Activated naive CD8-positive, alpha-beta T cell treated with anti-CD3 and anti-CD28 coated beads for 36 hours (primary cell): ENCODE measurements around the gene CLEC16A. TPM values are rescaled to one million over a fixed set of nuclear protein-coding genes. Genes with fewer than 3 reads are reported as not detected.

Experiments
- DNase-seq: peaks from one replicate; pipeline ENCODE4 v3.0.0; 2021
- H3K27ac Mint-ChIP-seq: one replicate; pipeline ENCODE4 v1.8.0; 2022; ENCODE audit warnings: mild to moderate bottlenecking, moderate library complexity, mixed read lengths
- H3K27me3 Mint-ChIP-seq: one replicate; pipeline ENCODE4 v1.8.0; 2022; ENCODE audit warnings: mild to moderate bottlenecking, mixed read lengths
- H3K36me3 Mint-ChIP-seq: one replicate; pipeline ENCODE4 v1.8.0; 2021; ENCODE audit warnings: mild to moderate bottlenecking, mixed read lengths
- H3K4me1 Mint-ChIP-seq: one replicate; pipeline ENCODE4 v1.8.0; 2021; ENCODE audit warnings: mixed read lengths
- H3K4me3 Mint-ChIP-seq: one replicate; pipeline ENCODE4 v1.8.0; 2022; ENCODE audit warnings: mild to moderate bottlenecking, moderate library complexity, mixed read lengths
- H3K9me3 Mint-ChIP-seq: one replicate; pipeline ENCODE4 v1.8.0; 2022; ENCODE audit warnings: mixed read lengths
- total RNA-seq, 2 experiments: library from RNA; stranded (reverse); gene quantifications; one replicate each; pipeline ENCODE4 v1.2.3, GENCODE V29; 2021

The CLEC16A gene
- total RNA-seq, 2 experiments from 2014 or later: 20.4 to 21.3 TPM

DNA sequence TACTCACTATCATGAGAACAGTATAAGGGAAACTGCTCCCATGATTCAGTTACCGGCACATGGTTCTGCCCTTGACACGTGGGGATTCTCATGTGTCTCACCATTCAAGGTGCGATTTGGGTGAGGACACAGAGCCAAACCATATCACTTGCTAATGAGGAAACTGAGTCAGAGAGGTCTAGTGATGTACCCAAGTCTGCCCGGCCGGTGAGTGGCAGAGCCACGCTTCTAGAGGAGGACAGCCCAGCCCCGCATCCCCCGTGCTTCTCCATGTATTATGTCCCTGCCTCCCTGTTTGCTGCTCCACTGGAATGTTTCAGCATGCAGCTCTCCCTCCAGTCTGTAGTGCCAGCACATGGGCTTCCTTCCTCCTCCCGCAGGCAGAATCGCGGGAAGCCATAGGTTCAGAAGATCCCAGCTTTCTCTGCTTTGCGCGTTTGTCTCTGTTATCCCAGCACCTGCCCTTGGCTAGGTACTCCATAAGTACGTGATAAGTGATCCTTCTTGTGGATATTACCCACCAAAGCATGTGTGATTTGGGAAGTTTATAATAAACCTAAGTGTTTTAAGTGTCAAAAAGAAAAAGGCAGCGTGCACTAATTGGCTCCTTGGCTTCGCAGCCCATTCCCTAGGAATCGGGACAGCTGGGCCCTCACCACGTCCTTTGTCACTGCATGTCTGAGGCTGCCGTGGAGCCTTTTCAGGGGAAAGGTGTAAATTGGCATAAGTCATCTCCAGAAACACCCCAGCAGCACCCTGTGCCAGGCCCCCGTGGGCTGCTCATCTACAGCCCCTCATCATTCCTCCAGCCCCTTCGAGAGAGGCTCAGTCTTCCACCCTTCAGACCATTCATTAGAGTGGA, 103.8 kb downstream of the CLEC16A start:
- Mint-ChIP-seq H3K4me3 (no peak overlapping the region), H3K27me3 (no peaks in the 10 kb centered on the region), H3K9me3 (no peaks in the 10 kb centered on the region), H3K4me1 (peaks cover 32% of the 10 kb centered on the region), H3K36me3 (peaks cover 19% of the 10 kb centered on the region), H3K27ac (no peak overlapping the region)
- DNase-seq: no peak

DNA sequence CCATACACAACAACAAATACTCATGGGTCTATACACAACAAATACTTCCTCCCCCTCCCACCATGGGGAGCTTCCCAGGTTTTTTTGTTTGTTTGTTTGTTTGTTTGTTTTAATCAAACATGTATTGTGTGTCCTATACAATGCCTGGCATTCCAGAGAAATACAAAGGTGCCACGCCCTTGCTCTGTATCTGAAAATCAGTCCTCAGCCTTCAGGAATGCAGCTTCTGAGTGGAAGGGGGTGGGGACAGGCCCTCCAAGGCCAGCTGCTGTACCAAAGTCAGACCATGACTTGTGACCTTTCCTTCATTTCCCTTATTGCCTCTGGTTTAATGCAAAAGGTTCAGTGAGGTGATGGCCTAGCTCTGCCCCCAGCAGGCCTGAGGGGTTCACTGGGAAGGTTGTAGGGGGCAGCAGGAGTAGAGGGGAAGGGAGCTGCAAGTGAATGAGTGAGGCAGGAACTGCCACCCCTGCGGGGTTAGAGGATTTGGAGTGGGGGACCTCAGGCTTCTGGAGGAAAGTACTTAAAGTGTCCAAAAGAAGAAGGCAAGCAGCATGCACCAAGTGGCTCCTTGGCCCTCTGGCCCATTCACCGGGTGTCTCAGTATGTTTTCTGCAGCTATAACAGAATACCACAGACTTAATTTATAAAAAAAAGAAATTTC, 105.2 kb downstream of the CLEC16A start:
- peaks cover 20% of the 10 kb centered on the region for H3K36me3 Mint-ChIP-seq
- no peak overlapping the region for H3K4me3 Mint-ChIP-seq

DNA sequence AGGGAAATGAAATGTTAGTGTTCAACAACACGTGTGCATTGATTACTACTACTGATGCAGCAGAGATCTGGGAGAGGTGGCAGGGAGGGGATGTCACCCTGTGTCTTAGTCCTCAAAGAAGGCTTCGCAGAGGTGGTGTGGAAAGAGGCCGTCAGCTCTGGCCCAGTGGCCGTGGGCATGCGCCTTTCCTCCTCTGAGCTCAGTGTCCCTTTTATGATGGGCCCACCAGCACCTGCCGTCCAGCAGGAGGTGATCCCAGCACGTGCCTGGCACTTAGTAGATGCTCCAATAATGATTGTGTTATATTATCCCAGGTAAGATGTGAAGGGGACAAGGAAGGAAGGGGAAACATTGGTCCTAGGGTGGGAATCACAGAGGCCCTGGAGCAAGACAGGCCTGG, 106.2 kb downstream of the CLEC16A start:
- H3K36me3 Mint-ChIP-seq: peaks cover 24% of the 10 kb centered on the region
- no peak overlapping the region for H3K4me3 Mint-ChIP-seq
- H3K27ac Mint-ChIP-seq: no peak overlapping the region
- no peaks in the 10 kb centered on the region for H3K27me3 Mint-ChIP-seq
- H3K4me1 Mint-ChIP-seq: peaks cover 36% of the 10 kb centered on the region
- DNase-seq: no peak
- no peaks in the 10 kb centered on the region for H3K9me3 Mint-ChIP-seq

More for the DNA sequence above, 105.2 kb downstream of the CLEC16A start:
- Mint-ChIP-seq H3K27ac (no peak overlapping the region), H3K9me3 (no peaks in the 10 kb centered on the region), H3K4me1 (peaks cover 36% of the 10 kb centered on the region), H3K27me3 (no peaks in the 10 kb centered on the region)
- no peak for DNase-seq

DNA sequence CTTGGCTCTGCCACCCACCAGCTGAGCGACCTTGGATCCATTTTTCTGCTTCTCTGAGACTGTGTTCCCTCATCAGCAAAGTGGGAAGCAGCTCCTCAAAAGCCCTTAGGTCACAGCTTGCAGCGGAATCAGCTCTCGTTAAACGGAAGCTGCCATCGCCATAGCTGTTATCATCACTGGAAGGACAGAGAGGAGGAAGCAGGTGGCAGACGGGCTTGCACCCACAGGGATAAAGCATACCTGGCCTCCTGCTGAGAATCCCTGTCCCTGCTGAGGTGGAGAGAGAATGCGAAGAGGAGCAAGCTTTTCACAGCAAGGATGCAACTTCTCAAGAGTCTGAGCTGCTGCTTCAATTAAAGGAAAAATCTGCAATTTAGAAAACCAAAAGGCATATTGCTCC, 106.6 kb downstream of the CLEC16A start:
- H3K27me3 Mint-ChIP-seq: no peaks in the 10 kb centered on the region
- no peak overlapping the region for H3K4me3 Mint-ChIP-seq
- H3K36me3 Mint-ChIP-seq: peaks cover 24% of the 10 kb centered on the region
- H3K4me1 Mint-ChIP-seq: peaks cover 36% of the 10 kb centered on the region
- no peak for DNase-seq
- no peaks in the 10 kb centered on the region for H3K9me3 Mint-ChIP-seq
- peak overlapping the region; percentile 87 for H3K27ac Mint-ChIP-seq

DNA sequence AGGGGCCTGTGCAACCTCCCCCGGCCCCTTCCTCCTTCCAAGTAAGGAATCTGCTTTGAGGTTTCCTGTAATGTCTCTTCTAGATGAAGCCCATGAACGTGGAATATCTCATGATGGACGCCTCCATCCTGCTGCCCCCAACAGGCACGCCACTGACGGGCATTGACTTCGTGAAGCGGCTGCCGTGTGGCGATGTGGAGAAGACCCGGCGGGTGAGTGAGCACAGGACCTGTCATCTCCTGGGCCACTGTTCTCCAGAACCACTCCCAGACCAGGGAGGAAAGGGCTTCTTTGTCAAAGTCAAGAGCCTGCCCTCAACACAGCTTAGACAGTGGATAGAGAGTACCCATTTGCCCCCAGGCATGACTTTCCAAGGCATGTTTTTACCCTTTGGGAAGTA, 107.1 kb downstream of the CLEC16A start:
- no peaks in the 10 kb centered on the region for H3K27me3 Mint-ChIP-seq

DNA sequence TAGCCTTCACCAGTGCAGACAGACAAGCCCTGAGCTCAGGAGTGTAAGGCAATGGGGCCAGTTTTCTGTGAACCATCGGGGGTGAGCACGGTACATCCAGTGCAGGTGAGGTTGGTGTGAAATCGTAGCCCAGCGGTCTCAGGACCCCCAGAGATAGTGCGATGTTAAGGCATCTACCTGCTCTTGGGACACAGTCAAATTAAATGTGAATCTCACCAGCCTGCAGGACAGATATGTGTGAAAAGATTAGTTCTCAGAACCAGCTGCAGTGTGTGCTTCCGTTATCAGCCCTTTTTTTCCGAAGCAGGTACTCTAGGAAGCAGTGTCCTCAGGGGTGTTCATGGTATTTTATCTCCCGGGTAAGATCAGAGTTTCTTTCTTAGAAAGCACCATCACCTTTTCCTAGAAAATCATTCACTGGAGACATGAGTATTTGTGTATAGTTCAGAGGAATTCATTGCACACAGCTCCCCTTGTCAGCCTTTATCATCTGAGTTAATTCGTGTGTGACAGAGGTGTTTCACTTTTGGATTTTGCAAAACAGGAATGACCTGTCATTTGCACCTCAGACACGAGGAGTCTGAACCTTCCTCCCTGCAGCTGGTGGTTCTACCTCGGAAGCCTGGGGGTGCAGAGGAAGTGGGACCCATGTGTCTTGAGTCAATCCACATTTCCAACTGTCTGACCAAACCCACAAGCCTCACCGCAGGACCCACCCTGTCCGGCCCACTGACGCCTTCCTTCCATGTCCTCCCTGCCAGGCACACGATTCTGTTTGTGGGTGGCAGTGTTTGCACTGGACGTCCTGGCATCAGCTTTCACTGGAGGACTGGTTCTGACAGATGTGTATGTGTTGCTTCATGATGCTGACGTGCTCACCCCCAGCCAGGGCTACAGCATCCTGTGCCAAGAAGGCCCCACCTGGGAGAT, 107.8 kb downstream of the CLEC16A start:
- peak overlapping the region; percentile 87 for H3K27ac Mint-ChIP-seq
- no peaks in the 10 kb centered on the region for H3K27me3 Mint-ChIP-seq
- H3K9me3 Mint-ChIP-seq: no peaks in the 10 kb centered on the region
- H3K4me1 Mint-ChIP-seq: peaks cover 35% of the 10 kb centered on the region
- H3K4me3 Mint-ChIP-seq: peak overlapping the region; percentile 42
- DNase-seq: peak; percentile 79
- H3K36me3 Mint-ChIP-seq: peaks cover 26% of the 10 kb centered on the region

More for the DNA sequence above, 107.1 kb downstream of the CLEC16A start:
- Mint-ChIP-seq H3K27ac (peak overlapping the region; percentile 87), H3K36me3 (peaks cover 26% of the 10 kb centered on the region), H3K4me3 (no peak overlapping the region), H3K4me1 (peaks cover 33% of the 10 kb centered on the region), H3K9me3 (no peaks in the 10 kb centered on the region)
- DNase-seq: no peak

DNA sequence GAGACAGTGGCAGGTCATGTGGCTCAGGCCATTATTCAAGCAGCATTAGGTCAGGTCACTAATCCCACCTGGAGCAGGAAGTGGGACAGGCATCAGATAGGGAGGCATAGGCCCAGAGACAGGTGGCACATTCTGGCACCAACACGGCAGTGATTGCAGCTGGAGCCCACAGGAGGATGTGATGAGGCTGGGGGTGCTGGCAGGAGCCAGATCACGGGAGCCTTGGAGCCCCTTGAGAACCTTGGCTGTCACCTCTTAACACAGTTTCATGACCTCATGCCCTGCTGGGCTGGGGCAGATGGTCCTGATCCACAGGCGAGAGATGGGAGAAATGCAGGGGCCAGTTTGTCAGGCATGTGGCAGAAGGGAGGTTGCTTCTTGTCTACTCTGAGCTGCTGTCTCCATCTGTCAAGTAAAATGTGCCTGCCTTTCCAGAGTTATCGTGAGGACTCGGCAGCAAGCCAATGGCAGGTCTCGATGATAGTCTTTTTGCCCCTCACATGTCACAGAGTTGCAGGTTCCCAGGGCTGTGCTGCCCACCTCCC, 109.6 kb downstream of the CLEC16A start:
- no peaks in the 10 kb centered on the region for H3K9me3 Mint-ChIP-seq
- H3K36me3 Mint-ChIP-seq: peaks cover 20% of the 10 kb centered on the region
- peaks cover 33% of the 10 kb centered on the region for H3K4me1 Mint-ChIP-seq
- DNase-seq: no peak
- H3K27ac Mint-ChIP-seq: no peak overlapping the region
- no peaks in the 10 kb centered on the region for H3K27me3 Mint-ChIP-seq
- H3K4me3 Mint-ChIP-seq: no peak overlapping the region

DNA sequence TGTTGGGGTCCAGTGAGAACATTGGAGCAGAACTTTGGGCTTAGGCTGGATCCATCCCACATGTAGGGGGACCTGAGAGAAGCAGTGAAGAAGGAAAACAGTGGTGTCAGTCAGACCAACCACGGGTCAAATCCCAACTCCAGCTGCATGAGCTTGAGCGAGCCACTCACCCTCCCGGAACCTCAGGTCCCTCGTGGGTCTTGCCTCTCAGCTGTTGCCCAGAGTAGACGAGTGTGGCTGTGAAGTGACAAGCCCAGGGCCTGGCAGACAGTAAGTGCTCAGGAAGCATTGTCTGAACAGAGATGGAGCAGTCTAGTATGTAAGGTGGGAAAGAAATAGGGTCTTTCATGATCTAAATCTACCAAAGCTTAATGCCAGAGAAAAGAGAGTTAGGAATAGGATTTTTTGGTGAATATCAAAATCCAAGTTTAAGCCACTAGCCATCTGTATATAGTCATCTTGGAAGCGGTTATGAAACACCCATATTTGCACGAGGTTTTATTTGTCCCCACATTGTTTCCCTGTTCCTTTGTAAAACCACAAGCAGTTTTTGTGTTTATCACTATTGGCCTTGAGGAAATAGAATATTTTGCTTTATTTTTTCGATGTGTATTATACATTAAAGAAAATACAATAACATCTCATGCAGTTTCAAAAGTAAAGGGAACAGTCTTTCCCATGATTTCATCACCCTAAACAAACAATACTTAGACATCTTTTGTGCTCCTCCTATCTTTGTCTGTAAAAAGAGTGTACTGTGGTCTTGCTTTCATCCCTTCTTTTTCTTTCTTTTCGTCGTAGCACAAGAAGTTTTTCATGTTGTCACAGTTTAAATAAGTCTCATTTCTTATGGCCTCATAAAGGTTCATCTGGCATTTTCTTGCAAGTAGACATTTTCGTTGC, 112.0 kb downstream of the CLEC16A start:
- Mint-ChIP-seq H3K4me1 (peaks cover 23% of the 10 kb centered on the region), H3K4me3 (no peak overlapping the region), H3K27me3 (no peaks in the 10 kb centered on the region), H3K27ac (no peak overlapping the region), H3K9me3 (no peaks in the 10 kb centered on the region), H3K36me3 (peaks cover 20% of the 10 kb centered on the region)
- no peak for DNase-seq

DNA sequence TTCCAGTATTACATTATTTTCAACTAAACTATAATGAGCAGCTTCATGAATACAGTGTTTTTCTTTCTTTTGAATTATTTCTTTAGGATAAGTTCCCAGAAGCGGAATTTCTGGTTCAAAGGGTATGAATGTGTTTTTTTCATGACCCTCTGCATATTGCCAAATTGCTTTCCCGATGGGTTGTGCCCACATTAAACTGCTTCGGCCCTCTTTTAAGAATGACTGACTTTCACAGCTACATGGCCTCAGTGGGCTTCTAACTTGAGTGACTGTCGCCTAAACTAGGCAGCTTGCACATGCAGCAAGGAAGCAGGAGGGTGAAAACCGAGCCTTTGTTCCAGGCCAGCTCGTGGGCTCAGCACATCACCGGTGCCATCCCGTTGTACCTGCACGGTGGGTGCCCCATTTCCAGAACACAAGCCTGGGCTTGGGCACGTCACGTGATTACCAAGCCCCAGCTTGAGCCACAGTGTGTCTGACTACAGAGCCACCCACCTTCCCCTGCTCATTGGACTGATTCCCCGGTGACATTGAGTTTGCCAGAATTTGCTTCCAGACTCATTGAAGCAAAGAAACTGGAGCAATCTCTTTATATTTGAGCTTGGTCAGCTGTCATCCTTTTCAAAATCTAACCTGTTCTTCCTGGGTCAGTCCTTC, 112.8 kb downstream of the CLEC16A start:
- no peak overlapping the region for H3K4me3 Mint-ChIP-seq
- H3K27me3 Mint-ChIP-seq: no peaks in the 10 kb centered on the region
- no peak for DNase-seq
- no peaks in the 10 kb centered on the region for H3K9me3 Mint-ChIP-seq
- no peak overlapping the region for H3K27ac Mint-ChIP-seq
- peaks cover 15% of the 10 kb centered on the region for H3K4me1 Mint-ChIP-seq
- H3K36me3 Mint-ChIP-seq: peaks cover 22% of the 10 kb centered on the region

DNA sequence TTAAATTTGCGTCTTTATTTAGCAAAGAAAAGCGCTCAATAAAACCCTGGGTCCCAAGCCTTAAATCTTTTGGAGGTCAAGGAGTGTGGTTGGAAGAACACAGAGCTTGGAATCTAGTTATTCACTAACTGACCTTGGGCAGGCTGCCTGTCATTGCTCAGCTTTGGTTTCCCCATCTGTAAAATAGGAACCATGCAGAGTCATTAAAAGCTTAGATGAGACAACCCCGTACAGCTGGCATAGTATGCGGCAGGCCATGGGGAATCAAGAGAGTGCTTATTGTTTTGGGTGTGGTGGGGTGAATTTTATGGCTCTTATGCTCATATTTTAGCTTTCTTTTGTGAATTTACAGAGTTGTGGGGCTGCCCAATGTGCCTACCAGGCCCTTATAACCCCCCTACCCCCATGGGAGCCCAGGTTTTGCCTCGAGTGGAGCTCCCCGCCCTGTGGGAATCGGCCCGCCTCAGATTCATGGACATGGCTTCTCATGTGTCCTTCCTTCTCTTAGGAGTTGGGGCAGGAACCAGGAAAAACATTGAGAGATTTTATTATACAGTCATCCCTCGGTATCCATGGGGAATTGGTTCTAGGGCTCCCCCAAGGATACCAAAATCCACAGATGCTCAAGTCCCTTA, 113.5 kb downstream of the CLEC16A start:
- H3K36me3 Mint-ChIP-seq: peaks cover 19% of the 10 kb centered on the region
- H3K4me3 Mint-ChIP-seq: no peak overlapping the region
- H3K4me1 Mint-ChIP-seq: peaks cover 8% of the 10 kb centered on the region
- no peaks in the 10 kb centered on the region for H3K27me3 Mint-ChIP-seq
- H3K27ac Mint-ChIP-seq: no peak overlapping the region
- DNase-seq: no peak
- no peaks in the 10 kb centered on the region for H3K9me3 Mint-ChIP-seq

DNA sequence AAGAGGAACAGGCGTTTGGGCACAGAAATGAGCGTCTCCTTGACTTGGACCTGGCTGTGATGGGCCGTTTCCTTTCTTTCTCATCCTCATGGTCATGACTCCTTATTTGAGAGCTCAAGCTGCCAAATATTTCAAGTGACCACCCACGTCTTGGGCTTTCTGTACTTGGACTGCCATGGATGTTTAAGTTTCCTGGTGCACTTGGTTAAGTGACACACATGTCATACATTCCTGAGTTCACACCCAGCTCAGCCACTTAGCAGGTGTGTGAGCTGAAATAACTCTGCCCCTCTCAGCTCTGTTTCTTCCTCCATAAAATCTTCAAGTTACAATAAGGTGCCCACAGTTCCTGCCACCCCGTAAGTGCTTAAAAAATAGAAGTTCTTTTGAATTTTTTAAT, 114.5 kb downstream of the CLEC16A start:
- H3K4me1 Mint-ChIP-seq: peaks cover 3% of the 10 kb centered on the region
- no peak overlapping the region for H3K4me3 Mint-ChIP-seq
- peaks cover 12% of the 10 kb centered on the region for H3K36me3 Mint-ChIP-seq
- DNase-seq: no peak
- no peaks in the 10 kb centered on the region for H3K27me3 Mint-ChIP-seq
- no peak overlapping the region for H3K27ac Mint-ChIP-seq
- H3K9me3 Mint-ChIP-seq: no peaks in the 10 kb centered on the region

DNA sequence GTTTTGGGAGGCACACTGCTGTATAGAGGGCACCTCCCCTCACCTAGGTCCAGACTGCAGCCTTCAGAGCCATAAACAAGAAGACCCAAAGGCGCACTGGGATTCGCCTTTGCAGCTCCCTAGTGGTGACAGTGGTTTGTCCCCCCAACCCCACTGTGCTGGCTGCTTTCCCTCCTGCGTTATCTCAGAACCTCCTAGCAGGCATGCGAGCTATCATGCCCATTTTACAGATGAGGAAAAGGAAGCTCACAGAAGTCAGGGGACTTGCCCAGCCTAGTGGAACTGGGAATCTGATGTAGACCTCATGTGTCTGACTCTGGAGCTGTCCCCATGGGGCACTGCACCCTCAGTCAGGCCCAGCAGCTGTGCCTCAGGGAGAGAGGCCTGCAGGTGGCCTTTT, 115.2 kb downstream of the CLEC16A start:
- DNase-seq: no peak
- Mint-ChIP-seq H3K4me1 (peaks cover 1% of the 10 kb centered on the region), H3K9me3 (no peaks in the 10 kb centered on the region), H3K27ac (no peak overlapping the region), H3K36me3 (peaks cover 12% of the 10 kb centered on the region), H3K27me3 (no peaks in the 10 kb centered on the region), H3K4me3 (no peak overlapping the region)

DNA sequence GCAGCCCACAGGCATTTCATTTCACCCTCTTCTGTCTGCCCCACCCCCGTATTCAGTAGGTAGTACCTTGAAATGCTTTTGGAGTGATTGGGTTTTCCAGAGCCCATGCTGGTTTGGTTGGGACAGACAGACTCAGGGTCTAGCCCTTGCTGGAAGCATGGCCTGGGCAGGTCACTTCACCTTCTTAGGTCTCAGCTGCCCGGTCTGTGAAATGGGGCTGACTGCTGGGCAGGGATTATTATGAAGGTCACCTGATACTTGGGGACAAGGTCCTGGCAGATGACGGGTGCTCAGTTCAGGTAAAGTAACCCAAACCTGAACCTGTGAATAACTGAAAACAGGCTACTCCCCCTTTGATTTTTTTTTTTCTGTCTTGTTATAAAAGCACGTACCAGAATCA, 116.0 kb downstream of the CLEC16A start:
- Mint-ChIP-seq H3K27ac (no peak overlapping the region), H3K4me1 (peaks cover 1% of the 10 kb centered on the region), H3K27me3 (no peaks in the 10 kb centered on the region), H3K9me3 (no peaks in the 10 kb centered on the region), H3K4me3 (no peak overlapping the region), H3K36me3 (peaks cover 8% of the 10 kb centered on the region)
- DNase-seq: no peak
